Fibroblast of lung (primary cell): ENCODE results near the gene SIGLEC9.

Experiments used
- EZH2 ChIP-seq: IDR thresholded peaks from 2 replicates; pipeline ENCODE4 v1.5.1; 2012; ENCODE audit warnings: low read length, control low read depth, mild to moderate bottlenecking; ENCODE audit errors: missing control alignments
- TF ChIP-seq, protein P1 (sequence below), 2 donors: IDR thresholded peaks in 1 of 2; conservative IDR thresholded peaks in 1 of 2; 1 replicate in 1 of 2; 2 replicates in 1 of 2; pipeline ENCODE4 v1.5.1; 2011 to 2012; ENCODE audit warnings: low read length in 2 of 2, control low read depth in 1 of 2, inconsistent platforms in 1 of 2, low read depth in 1 of 2, mild to moderate bottlenecking in 1 of 2

- TF ChIP-seq, protein P1, sequence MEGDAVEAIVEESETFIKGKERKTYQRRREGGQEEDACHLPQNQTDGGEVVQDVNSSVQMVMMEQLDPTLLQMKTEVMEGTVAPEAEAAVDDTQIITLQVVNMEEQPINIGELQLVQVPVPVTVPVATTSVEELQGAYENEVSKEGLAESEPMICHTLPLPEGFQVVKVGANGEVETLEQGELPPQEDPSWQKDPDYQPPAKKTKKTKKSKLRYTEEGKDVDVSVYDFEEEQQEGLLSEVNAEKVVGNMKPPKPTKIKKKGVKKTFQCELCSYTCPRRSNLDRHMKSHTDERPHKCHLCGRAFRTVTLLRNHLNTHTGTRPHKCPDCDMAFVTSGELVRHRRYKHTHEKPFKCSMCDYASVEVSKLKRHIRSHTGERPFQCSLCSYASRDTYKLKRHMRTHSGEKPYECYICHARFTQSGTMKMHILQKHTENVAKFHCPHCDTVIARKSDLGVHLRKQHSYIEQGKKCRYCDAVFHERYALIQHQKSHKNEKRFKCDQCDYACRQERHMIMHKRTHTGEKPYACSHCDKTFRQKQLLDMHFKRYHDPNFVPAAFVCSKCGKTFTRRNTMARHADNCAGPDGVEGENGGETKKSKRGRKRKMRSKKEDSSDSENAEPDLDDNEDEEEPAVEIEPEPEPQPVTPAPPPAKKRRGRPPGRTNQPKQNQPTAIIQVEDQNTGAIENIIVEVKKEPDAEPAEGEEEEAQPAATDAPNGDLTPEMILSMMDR (conservative IDR thresholded peaks at IDR 0.05 in 1 of 2, IDR thresholded peaks at IDR 0.05 in 1 of 2; ENCODE audit: low read depth in 1 of 2, low read length in 2 of 2) = no peak
- TF ChIP-seq EZH2 = no peak
Measured at GRCh38 chr19:51148580-51148979, 23.9 kb downstream of the SIGLEC9 start.
